ENCODE results near the gene TTC28.

GRCh38 chr22:27985323-27986275 lies 694.0 kb downstream of the TTC28 start:
- TF ChIP-seq CTCF (IDR thresholded peaks at IDR 0.05; ENCODE audit: poor library complexity, severe bottlenecking) = no peak
- no peak for TF ChIP-seq EP300 (conservative IDR thresholded peaks at IDR 0.05; ENCODE audit: poor library complexity, severe bottlenecking)

Measured in neural cell (in vitro differentiated cells).